Activated T-helper 1 cell treated with anti-CD3 and anti-CD28 coated beads, Interleukin-12 subunit alpha, Interleukin-12 subunit beta, Interleukin-2, Interleukin-4 antibody, amounts not matched to agents 30 ng/mL and 10 ng/mL and 1 ng/mL, durations not matched to agents 14 hours and 24 hours and 36 hours (primary cell): ENCODE measurements around the gene RNF8. TPM values are rescaled to one million over a fixed set of nuclear protein-coding genes. Genes with fewer than 3 reads are reported as not detected.

Experiments used
- DNase-seq: peaks from one replicate; pipeline ENCODE4 v3.0.0; 2021; ENCODE audit warnings: low spot score
- H3K27ac Mint-ChIP-seq: one replicate; pipeline ENCODE4 v1.8.0; 2021; ENCODE audit warnings: mild to moderate bottlenecking, mixed read lengths
- H3K27me3 Mint-ChIP-seq: one replicate; pipeline ENCODE4 v1.8.0; 2022; ENCODE audit warnings: mild to moderate bottlenecking, moderate library complexity, mixed read lengths; ENCODE audit not compliant: insufficient read depth
- H3K36me3 Mint-ChIP-seq: one replicate; pipeline ENCODE4 v1.8.0; 2021; ENCODE audit warnings: low read depth, mixed read lengths
- H3K4me1 Mint-ChIP-seq: one replicate; pipeline ENCODE4 v1.8.0; 2021; ENCODE audit warnings: low read depth, mixed read lengths
- H3K4me3 Mint-ChIP-seq: one replicate; pipeline ENCODE4 v1.8.0; 2021; ENCODE audit warnings: mild to moderate bottlenecking, moderate library complexity, mixed read lengths
- H3K9me3 Mint-ChIP-seq: one replicate; pipeline ENCODE4 v1.8.0; 2021; ENCODE audit warnings: mixed read lengths
- intact Hi-C: fragments of 100-400 bp; cut with micrococcal nuclease; formaldehyde crosslinking; loops from one replicate; pipeline ENCODE4 v1.15.1; 2024
- total RNA-seq: library from RNA; stranded (reverse); gene quantifications from 2 replicates; pipeline ENCODE4 v1.2.3, GENCODE V29; 2022

The RNF8 gene
- total RNA-seq, 1 donor from 2014 or later = 30.0 TPM

GRCh38 chr6:37314487-37315156 is 39.2 kb upstream of the RNF8 start:
- Mint-ChIP-seq H3K36me3 (peaks cover 25% of the 10 kb centered on the region), H3K27ac (peak overlapping the region; percentile 32), H3K9me3 (no peaks in the 10 kb centered on the region), H3K27me3 (no peaks in the 10 kb centered on the region), H3K4me3 (no peak overlapping the region), H3K4me1 (peaks cover 28% of the 10 kb centered on the region)
- intact Hi-C loops = loop anchor here (1.0 kb wide), 3 partner anchors 92 to 296 kb away; no protein-coding TSS in a partner anchor
- DNase-seq = peak; percentile 35

GRCh38 chr6:37315157-37315515 is 38.6 kb upstream of the RNF8 start:
- Mint-ChIP-seq H3K4me3 (no peak overlapping the region), H3K9me3 (no peaks in the 10 kb centered on the region), H3K27me3 (no peaks in the 10 kb centered on the region), H3K4me1 (peaks cover 33% of the 10 kb centered on the region), H3K36me3 (peaks cover 29% of the 10 kb centered on the region), H3K27ac (no peak overlapping the region)
- no peak for DNase-seq
- intact Hi-C loops = loop anchor here (1.0 kb wide), 3 partner anchors 93 to 297 kb away; no protein-coding TSS in a partner anchor

GRCh38 chr6:37316071-37316470 is 37.7 kb upstream of the RNF8 start:
- no peaks in the 10 kb centered on the region for H3K9me3 Mint-ChIP-seq
- no peaks in the 10 kb centered on the region for H3K27me3 Mint-ChIP-seq
- H3K4me3 Mint-ChIP-seq = no peak overlapping the region
- DNase-seq = no peak
- H3K4me1 Mint-ChIP-seq = peaks cover 30% of the 10 kb centered on the region
- intact Hi-C loops = no loop called here
- H3K36me3 Mint-ChIP-seq = peaks cover 30% of the 10 kb centered on the region
- H3K27ac Mint-ChIP-seq = no peak overlapping the region

GRCh38 chr6:37317312-37318038 is 36.3 kb upstream of the RNF8 start:
- H3K27me3 Mint-ChIP-seq = no peaks in the 10 kb centered on the region
- no peak overlapping the region for H3K27ac Mint-ChIP-seq
- no peak for DNase-seq
- H3K4me3 Mint-ChIP-seq = no peak overlapping the region
- H3K9me3 Mint-ChIP-seq = no peaks in the 10 kb centered on the region
- peaks cover 31% of the 10 kb centered on the region for H3K36me3 Mint-ChIP-seq
- peaks cover 23% of the 10 kb centered on the region for H3K4me1 Mint-ChIP-seq
- intact Hi-C loops = no loop called here

- no peak for DNase-seq
- H3K27ac Mint-ChIP-seq = no peak overlapping the region
- intact Hi-C loops = no loop called here
- no peaks in the 10 kb centered on the region for H3K9me3 Mint-ChIP-seq
- peaks cover 20% of the 10 kb centered on the region for H3K4me1 Mint-ChIP-seq
- peaks cover 26% of the 10 kb centered on the region for H3K36me3 Mint-ChIP-seq
- no peak overlapping the region for H3K4me3 Mint-ChIP-seq
- H3K27me3 Mint-ChIP-seq = no peaks in the 10 kb centered on the region
Observed at GRCh38 chr6:37319156-37319555, 34.6 kb upstream of the RNF8 start.

- Mint-ChIP-seq H3K4me1 (peaks cover 14% of the 10 kb centered on the region), H3K27me3 (no peaks in the 10 kb centered on the region), H3K4me3 (no peak overlapping the region), H3K36me3 (peaks cover 21% of the 10 kb centered on the region), H3K27ac (peak overlapping the region; percentile 69), H3K9me3 (no peaks in the 10 kb centered on the region)
- no peak for DNase-seq
- intact Hi-C loops = loop anchor here (10.0 kb wide), 1 partner anchor 115 kb away; the partner anchor contains the start of gene CMTR1
Observed at GRCh38 chr6:37319856-37320480, 33.8 kb upstream of the RNF8 start.

- Mint-ChIP-seq H3K27ac (no peak overlapping the region), H3K36me3 (peaks cover 21% of the 10 kb centered on the region), H3K4me3 (no peak overlapping the region), H3K4me1 (peaks cover 14% of the 10 kb centered on the region), H3K27me3 (no peaks in the 10 kb centered on the region), H3K9me3 (no peaks in the 10 kb centered on the region)
- DNase-seq = no peak
- intact Hi-C loops = loop anchor here (10.0 kb wide), 1 partner anchor 114 kb away; the partner anchor contains the start of gene CMTR1
Observed at GRCh38 chr6:37320646-37321045, 33.1 kb upstream of the RNF8 start.

GRCh38 chr6:37321101-37321500 is 32.7 kb upstream of the RNF8 start:
- peaks cover 23% of the 10 kb centered on the region for H3K36me3 Mint-ChIP-seq
- no peak overlapping the region for H3K4me3 Mint-ChIP-seq
- intact Hi-C loops = loop anchor here (10.0 kb wide), 1 partner anchor 114 kb away; the partner anchor contains the start of gene CMTR1
- H3K4me1 Mint-ChIP-seq = peaks cover 19% of the 10 kb centered on the region
- no peaks in the 10 kb centered on the region for H3K27me3 Mint-ChIP-seq
- peak overlapping the region; percentile 3 for H3K27ac Mint-ChIP-seq
- no peak for DNase-seq
- H3K9me3 Mint-ChIP-seq = no peaks in the 10 kb centered on the region

- intact Hi-C loops = loop anchor here (10.0 kb wide), 1 partner anchor 113 kb away; the partner anchor contains the start of gene CMTR1
- Mint-ChIP-seq H3K4me3 (no peak overlapping the region), H3K27ac (peak overlapping the region; percentile 16), H3K27me3 (no peaks in the 10 kb centered on the region), H3K9me3 (no peaks in the 10 kb centered on the region), H3K4me1 (peaks cover 19% of the 10 kb centered on the region), H3K36me3 (peaks cover 21% of the 10 kb centered on the region)
- DNase-seq = no peak
Observed at GRCh38 chr6:37321516-37322415, 32.0 kb upstream of the RNF8 start.

- Mint-ChIP-seq H3K27me3 (no peaks in the 10 kb centered on the region), H3K36me3 (peaks cover 22% of the 10 kb centered on the region), H3K4me3 (no peak overlapping the region), H3K9me3 (no peaks in the 10 kb centered on the region), H3K4me1 (peaks cover 19% of the 10 kb centered on the region), H3K27ac (peak overlapping the region; percentile 50)
- intact Hi-C loops = loop anchor here (10.0 kb wide), 1 partner anchor 111 kb away; the partner anchor contains the start of gene CMTR1
- no peak for DNase-seq
Observed at GRCh38 chr6:37323580-37323979, 30.2 kb upstream of the RNF8 start.

- peak overlapping the region; percentile 64 for H3K27ac Mint-ChIP-seq
Observed at GRCh38 chr6:37324131-37325033, 29.4 kb upstream of the RNF8 start.

More at GRCh38 chr6:37324131-37325033, 29.4 kb upstream of the RNF8 start:
- intact Hi-C loops = loop anchor here (1.0 to 10.0 kb wide), 5 partner anchors 29 to 1348 kb away; partner anchors contain the start of genes CMTR1 and RNF8
- H3K4me3 Mint-ChIP-seq = no peak overlapping the region
- no peak for DNase-seq
- H3K27me3 Mint-ChIP-seq = no peaks in the 10 kb centered on the region
- H3K36me3 Mint-ChIP-seq = peaks cover 25% of the 10 kb centered on the region
- H3K4me1 Mint-ChIP-seq = peaks cover 19% of the 10 kb centered on the region
- no peaks in the 10 kb centered on the region for H3K9me3 Mint-ChIP-seq
